ENCODE results near the gene MYO15B.

DNA sequence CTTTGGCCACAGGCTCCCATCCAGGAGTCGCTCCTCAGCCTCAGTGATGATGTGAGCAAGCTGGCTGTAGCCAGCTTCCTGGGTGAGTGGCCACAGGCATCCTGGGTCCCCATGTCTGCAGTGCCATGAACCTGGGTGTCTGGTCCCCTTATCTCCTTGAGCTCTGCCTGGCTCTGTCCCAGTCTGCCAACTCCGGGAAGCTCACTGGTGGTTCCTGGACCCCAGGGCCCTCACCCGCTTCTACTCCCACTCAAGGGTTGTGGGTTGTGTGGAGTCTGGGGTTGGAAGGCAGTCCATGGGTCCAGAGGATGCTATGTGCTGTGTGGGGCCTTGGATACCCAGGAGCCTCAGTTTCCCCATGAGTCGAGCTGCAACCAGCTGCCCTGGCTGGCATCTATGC, 33.9 kb downstream of the MYO15B start:
- TF ChIP-seq EZH2phosphoT487 (IDR thresholded peaks at IDR 0.05; ENCODE audit: borderline replicate concordance) (no peak), CTCF (conservative IDR thresholded peaks at IDR 0.05; ENCODE audit: low read length) (no peak)
